ENCODE measurements around the gene TDRD7.

Gene TDRD7

DNA sequence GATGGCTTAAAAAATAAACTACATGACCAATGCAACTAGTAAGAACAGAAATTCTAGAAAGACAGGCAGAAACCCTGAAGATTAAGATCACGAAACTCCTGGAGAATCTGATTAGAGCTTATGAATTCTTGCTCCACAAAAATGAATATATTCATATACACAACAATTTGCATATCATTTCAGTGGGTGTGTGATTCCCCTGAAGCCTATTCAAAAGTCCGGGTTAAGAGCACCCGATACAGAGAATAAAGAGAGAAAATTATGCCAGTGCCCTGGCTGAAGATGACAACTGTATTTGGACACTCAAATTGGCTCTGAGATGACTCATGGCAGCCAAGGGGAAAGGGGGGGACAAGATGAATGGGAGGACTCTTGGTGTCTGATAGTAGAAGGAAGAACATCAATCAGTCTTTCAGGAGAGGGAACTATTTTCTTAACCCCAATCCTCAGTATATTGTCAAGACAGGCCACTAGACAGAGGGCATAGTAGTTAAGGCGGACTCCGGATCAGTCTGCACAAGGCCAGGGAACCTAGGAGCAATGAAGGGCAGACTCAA, 95.6 kb downstream of the TDRD7 start:
- DNase-seq (ENCODE audit: low read depth), result no peak

DNA sequence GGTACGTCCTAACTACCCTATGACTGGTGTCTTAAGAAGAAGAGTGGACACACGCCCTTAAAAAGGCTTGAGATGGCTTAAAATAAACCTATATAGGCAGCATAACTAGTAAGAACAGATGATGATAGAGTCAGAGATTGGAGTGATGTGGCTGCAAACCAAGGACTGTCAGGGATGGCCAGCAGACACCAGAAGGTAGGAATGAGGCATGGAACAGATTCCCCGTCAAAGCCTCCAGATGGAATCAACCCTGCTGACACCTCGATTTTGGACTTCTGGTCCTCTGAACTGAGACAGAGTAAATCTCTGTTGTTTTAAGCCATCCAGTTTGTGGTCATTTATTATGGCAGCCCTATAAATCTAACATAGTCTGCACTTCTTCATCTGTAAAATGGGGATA, 97.0 kb downstream of the TDRD7 start:
- DNase-seq (ENCODE audit: low read depth), result no peak

DNA sequence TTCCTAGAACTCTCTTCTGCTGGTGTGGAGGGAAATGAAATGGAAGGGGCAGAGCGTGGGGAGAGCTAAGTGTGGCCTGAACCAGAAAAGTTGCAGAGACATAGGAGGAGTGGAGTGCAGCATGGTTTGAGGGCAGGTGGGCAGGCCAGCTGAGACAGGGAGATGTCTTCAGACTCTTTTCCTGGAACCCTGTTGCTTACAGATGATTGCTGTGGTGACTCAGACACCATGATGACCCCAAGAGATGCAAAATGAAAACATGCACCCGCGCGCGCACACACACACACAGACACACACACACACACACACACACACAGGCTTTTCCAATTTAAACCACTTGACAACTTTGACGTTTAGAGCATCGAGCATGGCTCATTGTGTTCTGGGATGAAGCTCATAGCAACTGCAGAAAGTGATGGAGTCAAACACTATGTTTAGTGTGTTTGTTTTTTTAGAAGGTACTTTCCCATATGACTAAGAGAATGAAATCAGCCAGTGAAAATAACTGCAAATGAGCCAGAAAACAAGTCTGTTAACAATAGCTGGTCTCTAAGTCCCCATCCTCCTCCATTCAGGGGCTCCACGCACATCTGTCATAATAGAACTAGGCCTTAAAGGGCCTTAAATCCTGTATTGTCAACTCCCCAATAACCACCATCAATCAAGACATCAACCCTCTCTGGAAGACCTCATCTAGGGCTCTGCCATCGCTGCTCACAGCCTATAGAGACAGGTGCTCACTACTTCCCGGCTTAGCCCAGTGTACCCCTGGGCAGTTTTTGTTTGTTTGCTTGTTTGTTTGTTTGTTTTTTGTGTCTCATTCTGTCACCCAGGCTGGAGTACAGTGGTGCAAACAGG, 99.1 kb downstream of the TDRD7 start:
- DNase-seq (ENCODE audit: low read depth), result peak; percentile 21

DNA sequence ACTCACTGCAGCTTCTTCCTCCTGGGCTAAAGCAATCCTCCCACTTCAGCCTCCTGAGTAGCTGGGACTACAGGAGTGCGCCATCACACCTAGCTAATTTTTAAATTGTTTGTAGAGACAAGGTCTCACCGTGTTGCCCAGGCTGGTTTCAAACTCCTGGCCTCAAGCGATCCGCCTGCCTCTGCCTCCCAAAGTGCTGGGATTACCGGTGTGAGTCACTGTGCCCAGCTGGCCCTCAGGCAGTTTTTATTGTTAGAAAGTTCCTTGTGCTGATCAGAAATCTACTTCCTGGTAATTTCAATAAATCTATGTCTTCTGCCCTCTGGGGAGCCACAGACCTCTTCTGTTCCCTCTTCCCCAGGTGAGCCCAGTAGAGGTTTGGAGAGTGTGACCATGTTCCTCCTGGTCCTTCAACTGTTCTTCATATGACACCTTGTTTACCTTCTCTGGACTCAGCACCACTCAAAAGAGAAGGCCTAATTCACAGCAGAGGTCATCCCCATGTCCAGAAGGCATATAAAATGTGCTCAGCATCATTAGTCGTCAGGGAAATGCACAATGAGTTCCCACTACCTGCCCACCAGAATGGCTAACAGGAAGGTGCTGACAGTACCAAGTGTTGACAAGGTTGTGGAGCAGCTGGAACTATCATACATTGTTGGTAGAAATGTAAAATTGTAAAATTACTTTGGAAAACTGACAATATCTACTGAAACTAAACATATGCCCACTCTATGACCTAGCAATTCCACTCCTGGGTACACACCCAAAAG, 99.9 kb downstream of the TDRD7 start:
- DNase-seq (ENCODE audit: low read depth), result no peak

DNA sequence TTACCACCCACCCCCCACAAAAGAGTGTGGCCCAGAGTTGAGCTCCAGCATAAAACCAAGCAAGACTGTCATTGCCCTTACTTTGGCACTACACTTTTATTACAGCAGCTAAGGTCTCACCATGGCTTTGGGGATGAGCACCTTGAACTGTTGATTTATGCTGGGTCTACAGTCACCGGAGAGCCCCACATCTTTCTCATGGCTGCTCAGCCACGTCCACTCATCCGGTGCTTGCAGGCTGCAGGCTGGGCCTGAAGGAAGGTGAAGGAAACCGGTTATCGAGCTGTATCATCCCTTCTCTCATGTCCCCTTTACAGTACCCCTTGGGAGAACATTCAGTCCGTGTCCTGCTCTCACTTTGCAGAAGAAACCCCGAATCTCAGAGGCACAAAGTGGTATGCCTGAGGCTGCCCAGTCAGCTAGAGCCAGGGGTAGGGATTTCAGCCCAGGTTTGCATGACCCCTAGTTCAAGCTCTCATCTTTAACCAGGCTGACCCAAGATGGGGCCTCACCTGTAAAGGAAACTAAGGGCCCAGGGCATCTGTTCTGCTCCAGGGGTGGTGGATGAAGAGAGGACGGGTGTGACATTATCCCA, 101.2 kb downstream of the TDRD7 start:
- no peak for DNase-seq (ENCODE audit: low read depth)

DNA sequence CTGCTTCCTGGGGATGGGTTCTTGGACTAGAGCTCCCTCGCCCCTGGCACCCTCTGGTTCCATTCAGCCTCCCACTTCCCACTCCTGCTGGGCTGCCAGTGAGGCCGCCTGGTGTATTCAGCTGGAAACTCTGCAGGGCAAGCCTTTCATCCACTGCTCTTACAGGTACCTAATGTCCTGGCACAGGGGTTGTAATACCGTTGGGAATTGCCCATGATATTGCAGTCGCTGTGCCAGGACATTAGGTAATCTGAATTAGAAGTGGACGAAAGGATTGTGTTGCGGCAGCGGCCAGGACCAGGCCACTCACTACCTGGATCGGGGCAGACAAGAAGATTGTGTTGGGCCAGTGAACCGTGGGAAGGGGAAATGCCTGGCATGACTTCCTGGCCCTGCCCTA, 102.6 kb downstream of the TDRD7 start:
- no peak for DNase-seq (ENCODE audit: low read depth)

DNA sequence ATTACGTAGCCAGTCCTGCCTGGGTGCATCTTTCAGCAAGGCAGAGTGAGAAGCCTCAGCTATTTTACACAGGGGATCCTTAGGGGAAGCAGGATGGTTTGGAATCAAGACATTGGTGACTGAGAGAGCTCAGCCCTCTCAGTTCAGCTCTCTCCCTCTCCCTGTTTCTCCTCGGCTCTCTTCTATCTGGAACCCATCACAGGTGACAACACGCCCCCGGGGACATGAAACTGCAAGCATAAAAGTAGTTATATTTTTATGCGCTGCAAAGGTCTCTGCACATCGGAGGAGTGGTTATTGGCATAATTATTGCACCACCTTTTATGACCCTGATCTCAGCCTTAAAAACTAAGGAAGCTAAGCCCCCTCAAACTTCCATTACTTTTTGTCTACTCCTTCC, 103.8 kb downstream of the TDRD7 start:
- DNase-seq (ENCODE audit: low read depth), result no peak

DNA sequence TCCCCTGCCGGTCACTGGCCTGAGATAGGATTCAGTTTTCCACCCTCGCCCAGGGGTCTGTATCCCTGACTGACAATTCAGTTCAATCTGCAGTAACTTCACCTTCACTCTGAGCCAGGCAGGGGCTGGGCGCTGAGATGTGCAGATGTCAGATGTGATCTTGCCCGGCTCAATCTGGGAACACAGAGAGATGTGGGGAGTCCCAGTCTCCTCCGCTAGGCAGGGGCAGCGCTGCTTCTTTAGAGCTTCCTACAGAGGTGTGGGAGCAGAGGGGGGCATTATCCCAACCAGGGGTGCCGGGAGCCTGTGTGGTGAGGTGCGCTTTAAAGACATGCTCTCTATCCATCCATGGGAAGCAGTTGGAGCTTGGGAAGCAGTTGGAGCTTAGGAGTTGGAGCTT, 104.2 kb downstream of the TDRD7 start:
- no peak for DNase-seq (ENCODE audit: low read depth)

DNA sequence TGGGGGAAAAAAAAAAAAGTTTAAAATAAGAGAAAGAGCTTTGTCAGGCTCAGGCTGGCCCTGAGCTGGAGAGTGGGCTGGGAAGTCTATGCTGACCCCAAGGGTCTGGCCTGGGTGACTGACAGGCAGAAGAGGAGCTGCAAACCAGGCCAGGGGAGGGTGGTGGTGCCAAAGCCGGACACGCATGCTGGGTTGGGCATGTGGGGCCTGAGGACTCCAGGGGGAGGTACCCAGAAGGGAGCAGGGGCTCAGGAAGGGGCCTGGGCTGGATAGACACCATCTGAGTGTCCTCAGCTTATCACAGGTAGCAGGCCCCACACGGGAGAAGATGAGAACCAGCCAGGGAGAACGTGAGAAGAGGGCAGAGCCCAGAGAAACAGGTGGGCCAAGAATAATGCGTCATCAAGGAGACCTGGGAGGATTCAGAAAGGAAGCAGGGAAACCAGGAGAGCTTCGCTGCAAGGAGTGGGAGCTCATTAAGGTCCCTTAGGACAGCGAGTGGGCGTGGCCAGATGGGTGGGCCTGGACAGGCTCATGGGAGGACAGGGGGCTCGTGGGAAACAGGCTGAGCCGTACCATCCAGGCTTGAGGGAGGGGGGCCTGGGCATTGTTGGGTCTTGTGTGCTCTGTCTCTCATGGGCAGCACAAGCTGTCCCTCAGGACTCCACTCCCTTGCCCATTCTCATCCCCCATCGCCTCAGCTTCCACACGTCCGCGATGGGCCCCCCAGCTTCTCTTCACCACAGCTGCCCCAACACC, 105.6 kb downstream of the TDRD7 start:
- no peak for DNase-seq (ENCODE audit: low read depth)

DNA sequence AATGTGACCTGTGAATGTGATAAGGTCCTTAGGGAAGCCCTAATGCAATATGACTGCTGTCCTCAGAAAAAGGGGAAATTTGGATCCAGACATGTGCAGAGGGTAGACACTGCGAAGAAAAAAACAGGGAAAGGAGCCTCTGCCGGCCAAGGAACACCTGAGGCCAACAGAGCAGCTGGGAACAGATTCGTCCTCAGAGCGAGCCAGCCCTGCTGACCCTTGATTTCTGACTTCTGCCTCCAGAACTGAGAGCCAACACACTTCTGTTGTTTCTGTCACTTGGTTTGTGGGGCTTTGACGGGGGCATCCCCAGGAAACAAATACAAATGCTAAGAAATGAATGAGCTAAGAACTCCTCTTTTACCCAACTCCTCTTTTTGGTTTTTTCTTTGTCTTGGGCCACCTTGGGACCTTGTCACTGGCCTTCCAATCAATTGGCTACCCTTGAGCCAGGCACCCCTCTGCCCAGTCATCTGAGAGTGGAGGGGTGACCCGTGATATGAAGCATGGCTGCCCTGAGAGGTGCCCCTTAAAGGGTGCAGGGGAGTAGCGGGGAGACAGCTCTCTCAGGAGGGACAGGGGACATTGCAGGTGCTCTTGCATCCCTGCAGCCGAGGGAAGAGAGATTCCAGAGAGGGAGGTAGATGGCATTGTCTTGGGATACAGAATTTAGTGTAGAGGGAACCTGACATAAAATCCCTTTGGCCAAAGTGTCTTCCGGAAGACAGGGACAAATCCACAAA, 106.4 kb downstream of the TDRD7 start:
- DNase-seq (ENCODE audit: low read depth), result no peak

DNA sequence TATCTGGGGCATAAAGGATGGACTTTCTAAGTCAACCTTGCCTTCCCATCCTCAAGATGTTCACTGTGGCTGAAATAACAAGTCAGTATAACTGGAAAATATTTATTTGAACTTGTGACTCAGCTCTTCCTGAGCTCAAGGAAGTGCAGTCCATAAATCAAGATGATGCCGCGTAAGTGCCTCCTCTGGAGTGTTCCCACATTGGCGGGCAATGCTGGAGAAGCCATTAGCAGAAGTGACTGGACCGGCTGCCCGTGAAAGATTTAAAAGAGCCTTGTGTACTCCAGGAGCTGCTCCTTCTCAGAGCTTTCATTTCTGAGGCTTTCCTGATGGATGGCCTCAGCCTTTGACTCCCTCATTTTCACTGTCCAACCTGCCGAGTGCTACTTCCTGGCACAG, 107.0 kb downstream of the TDRD7 start:
- DNase-seq (ENCODE audit: low read depth), result peak; percentile 48

DNA sequence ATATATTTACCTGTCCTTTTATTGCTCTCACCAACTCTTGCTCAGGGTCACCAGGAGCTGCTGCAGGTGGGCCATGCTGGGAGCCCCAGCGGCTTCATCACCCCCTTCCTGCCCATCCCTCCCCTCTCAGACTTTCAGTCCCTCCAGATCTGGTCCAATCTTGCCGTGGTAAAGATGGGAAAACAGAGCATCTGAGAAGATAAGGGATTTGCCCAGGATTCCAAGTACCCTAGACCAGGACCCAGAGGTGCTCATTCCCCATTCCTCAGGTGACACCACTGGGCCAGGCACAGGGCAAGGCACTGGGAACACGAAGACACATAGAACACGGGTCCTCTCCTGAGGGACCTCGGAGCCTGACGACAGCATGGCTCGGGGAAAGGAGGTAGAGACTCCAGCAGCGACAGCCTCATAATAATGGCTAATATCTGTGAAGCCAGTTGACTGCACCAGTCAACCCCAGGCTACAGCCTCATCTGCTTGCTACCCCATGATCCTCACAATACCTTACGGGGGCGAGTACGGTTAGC, 107.6 kb downstream of the TDRD7 start:
- DNase-seq (ENCODE audit: low read depth), result no peak

DNA sequence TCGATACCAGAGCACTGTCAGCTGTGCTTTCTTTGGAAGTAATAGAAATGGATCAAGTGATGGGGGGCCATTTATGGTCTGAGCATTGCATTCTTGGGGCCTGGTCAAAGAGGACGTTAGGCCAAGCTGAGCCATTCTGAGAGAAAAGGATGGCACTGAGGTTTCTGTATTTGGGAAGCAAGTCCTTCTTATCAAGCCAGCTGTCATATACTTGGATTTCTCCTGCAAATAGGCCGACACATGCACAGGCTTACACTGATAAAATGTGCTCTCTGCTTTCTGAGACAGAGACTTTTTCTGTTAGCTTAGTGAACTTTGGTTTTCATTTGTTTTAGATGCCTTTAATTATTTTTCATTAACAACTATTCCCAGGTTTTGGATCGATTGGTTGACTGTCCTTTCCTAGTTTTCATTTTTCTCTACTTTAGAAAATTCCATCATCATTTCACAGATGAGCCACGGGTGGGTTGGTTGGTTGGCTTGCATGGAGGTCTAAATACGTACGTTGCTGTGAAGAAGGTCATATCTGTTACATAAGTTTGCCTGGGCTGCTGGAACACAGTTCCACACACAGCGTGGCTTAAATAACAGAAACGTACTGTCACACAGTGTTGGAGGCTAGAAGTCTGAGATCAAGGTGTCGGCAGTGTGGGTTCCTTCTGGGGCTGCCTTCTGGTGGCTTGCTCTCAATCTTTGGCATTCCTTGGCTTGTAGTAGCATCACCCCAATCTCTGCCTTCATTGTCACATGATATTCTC, 109.9 kb downstream of the TDRD7 start:
- no peak for DNase-seq (ENCODE audit: low read depth)

DNA sequence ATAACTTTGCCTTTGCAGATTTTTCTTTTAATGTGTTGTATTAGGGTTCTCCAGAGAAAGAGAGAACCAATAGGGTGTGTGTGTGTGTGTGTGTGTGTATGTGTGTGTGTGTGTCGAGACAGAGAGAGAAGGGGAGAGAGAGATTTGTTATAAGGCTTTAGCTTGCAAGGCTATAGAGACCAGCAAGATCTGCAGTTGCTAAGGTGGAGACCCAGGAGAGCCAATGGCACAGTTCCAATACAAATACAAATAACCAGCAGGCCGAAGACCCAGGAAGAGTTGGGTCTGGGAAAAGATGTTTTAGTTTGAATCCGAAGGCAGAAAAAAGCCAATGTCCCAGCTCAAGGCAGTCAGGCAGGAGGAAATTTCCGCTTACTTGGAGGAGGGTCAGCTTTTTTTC, 112.5 kb downstream of the TDRD7 start:
- DNase-seq (ENCODE audit: low read depth), result no peak

DNA sequence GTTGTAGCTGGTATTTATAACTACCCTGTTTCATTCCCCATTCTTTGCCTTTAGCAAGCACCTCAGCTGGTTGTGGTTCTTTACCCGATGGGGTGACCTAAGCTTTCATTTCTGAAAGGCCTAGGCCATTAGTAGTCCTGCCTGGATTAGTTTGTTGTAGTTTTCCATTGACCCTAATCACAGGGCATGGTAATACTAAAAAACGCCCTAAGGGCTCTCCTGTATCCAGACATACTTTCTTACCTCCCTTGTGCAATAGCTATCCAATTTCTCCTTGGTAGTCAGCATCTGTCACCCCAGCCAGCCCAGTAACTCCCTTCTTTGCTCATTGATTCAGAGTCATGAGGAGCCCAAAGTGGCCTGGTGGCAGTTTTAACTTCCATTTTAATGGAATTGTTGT, 113.6 kb downstream of the TDRD7 start:
- DNase-seq (ENCODE audit: low read depth), result peak; percentile 21

DNA sequence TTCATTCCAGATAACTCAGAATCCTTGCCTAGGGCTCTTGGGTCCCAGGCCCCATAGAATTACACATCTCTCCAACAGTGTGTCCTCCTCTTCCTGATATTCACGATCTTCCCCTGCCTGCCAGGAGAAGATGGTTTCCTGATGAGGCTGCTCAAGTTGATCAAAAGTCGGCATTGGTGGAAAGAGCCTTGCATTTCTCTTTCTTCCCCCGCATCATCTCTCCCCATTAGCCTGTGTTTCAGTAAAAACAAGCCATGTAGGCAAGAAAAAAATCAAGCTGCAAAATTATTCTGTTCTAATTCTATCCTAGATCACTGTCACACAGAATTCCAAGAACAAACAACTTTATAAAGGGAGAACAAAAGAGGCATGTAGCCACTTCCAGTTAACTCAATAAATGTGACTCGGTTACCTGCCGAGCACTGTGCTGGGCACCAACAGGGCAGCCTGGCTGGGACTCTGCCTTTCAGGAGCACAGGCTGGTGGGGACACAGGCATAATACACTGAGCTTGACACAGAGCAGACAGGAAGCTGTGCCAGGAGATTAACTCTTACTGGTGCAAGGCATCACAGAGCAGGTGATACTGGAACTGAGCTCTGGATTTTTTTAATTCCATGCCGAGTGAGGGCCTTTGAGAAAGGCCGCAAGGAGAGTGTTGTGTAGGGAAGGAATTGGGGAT, 115.1 kb downstream of the TDRD7 start:
- no peak for DNase-seq (ENCODE audit: low read depth)

DNA sequence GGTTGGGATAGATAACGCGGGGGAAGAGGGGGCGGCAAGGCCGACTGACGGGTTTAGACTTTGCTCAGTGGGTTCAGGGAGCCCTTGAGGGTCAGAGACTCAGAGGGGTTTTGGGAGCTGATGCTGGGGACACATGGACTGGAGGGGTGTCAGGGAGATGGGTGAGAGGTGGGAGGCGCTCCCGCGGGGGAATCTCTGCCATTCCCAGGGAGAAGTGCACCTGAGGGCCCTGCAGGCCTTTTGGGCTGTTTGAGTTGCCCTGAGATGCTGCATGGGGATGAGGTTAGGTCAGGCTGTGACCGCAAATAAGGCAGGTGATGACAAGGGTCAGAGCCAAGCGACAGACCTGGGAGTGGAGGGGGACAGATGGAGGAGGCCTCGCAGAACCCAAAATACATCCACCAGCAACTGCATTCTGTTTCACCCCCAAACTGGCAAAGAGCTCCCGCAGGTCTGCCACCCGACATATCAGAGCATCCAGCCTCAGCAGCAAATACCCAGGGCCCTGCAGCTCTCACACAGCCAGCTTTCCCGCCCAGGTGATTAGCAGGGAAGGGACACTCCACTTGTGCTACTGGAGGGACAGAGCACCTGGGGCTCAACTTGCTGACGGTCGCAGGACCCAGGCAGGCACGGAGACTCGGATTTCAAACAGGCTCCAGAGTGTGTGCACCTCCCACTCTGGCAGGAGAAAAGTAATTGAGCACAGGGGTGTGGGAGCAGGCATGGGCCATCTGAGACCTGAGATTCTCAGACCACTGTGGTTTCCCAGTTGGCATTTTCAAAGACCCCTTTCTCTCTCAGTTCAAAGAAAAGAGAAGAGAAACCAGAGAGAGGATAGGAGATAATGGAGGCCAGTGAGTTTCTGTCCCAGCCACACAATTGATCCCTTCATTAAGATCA, 116.0 kb downstream of the TDRD7 start:
- DNase-seq (ENCODE audit: low read depth), result no peak

DNA sequence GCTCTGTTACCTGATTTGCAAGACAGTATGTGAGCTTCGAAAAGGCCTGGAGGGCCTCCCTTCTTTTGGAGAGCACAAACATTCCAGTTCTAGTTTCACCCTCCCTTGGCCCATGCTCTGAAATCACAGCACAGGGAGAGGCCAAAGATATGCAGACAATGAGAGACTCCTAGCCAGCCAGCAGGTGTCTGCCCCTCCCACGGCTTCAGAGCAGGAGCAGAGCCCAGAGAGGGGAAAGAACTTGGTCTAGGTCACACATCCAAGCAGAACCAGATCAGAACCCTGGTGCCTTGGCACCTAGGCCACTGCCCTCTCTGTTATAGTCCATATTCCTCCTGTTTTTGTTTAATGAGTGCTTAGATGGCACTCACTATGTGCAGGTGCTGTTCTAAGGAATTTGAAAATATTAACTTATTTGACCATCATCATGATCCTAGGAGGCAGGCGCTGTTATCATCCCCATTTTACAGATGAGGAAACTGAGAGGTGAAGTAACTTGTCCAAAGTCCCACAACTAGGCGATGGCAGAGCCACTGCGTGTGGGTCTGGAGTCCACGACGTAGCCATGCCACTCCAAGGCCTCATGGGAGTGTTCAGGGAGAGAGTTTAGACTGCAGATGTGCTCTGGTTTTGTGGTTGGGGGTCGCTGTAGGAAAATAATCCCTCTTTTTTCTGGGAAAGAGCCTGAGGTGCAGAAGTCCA, 116.8 kb downstream of the TDRD7 start:
- no peak for DNase-seq (ENCODE audit: low read depth)
